Sigmoid colon (tissue), 7 donors: ENCODE results near the gene PGR. TPM values are rescaled to one million over a fixed set of nuclear protein-coding genes. Genes with fewer than 3 reads are reported as not detected.

ENCODE experiments used
- DNase-seq: peaks from one replicate; pipeline ENCODE4 v3.0.0-alpha.2; 2019
- H3K27ac ChIP-seq, 4 donors: fragments of 200-600 bp; sonication (generic); one replicate each; pipeline ENCODE4 v1.5.1; 2016 to 2019; ENCODE audit warnings: mild to moderate bottlenecking in 1 of 4
- H3K27me3 ChIP-seq, 3 donors: fragments of 200-600 bp; sonication (generic); one replicate each; pipeline ENCODE4 v1.5.1; 2019; ENCODE audit warnings: mild to moderate bottlenecking in 1 of 3
- H3K36me3 ChIP-seq, 4 donors: fragments of 200-600 bp; sonication (generic); one replicate each; pipeline ENCODE4 v1.5.1; 2016 to 2019
- H3K4me1 ChIP-seq, 4 donors: fragments of 200-600 bp; sonication (generic); one replicate each; pipeline ENCODE4 v1.5.1; 2017 to 2019
- H3K4me3 ChIP-seq, 4 donors: fragments of 200-600 bp; sonication (generic); one replicate each; pipeline ENCODE4 v1.5.1; 2017 to 2019; ENCODE audit warnings: mild to moderate bottlenecking in 2 of 4, moderate library complexity in 1 of 4
- H3K9me3 ChIP-seq, 4 donors: fragments of 200-600 bp in 3 of 4; sonication (generic) in 3 of 4; one replicate each; pipeline versions ENCODE4 v1.5.1 to v1.6.1; 2013 to 2019
- CTCF ChIP-seq, 4 experiments: fragments of 450-650 bp in 3 of 4; fragments of 200-600 bp in 1 of 4; IDR thresholded peaks; one replicate each; pipeline ENCODE4 v1.5.1; 2016 to 2019; ENCODE audit warnings: antibody characterized with exemption in 4 of 4, mild to moderate bottlenecking in 3 of 4, moderate library complexity in 2 of 4
- EP300 ChIP-seq, 4 donors: sonication (generic); formaldehyde crosslinking; IDR thresholded peaks; one replicate each; pipeline ENCODE4 v1.6.1; 2017; ENCODE audit warnings: antibody characterized with exemption in 4 of 4
- POLR2A ChIP-seq, 2 donors: fragments of 450-650 bp; IDR thresholded peaks; one replicate each; pipeline ENCODE4 v1.6.1; 2016; ENCODE audit warnings: antibody characterized with exemption in 2 of 2, mild to moderate bottlenecking in 2 of 2, moderate library complexity in 2 of 2
- POLR2AphosphoS5 ChIP-seq, 4 donors: sonication (generic); formaldehyde crosslinking; IDR thresholded peaks; one replicate each; pipeline ENCODE4 v1.6.1; 2017; ENCODE audit warnings: antibody characterized with exemption in 4 of 4
- WGBS, 2 donors: extraction: QIAGEN DNeasy Blood & Tissue Kit; methylation state at CpG; one replicate each; pipeline ENCODE4 v1.1.7; 2013; 5-methylcytosine and 5-hydroxymethylcytosine counted together
- intact Hi-C: fragments of 100-400 bp; cut with DNase I; formaldehyde crosslinking; loops from one replicate; pipeline ENCODE4 v1.15.1; 2023
- polyA plus RNA-seq, 3 donors: library from polyadenylated mRNA; stranded (reverse); fragments of 200-250 nt; gene quantifications; one replicate each; pipeline ENCODE4 v1.2.3, GENCODE V29; 2013
- total RNA-seq, 4 donors: library from RNA; depleted of rRNA; stranded (reverse); fragments of >200 nt; gene quantifications; one replicate each; pipeline ENCODE4 v1.1.0, GENCODE V29; 2016
- donor health status: healthy with polysubstance abuse.
- donor health status: Bipolar disorder and iron deficiency.
- donor health status: healthy.

Gene PGR
- total and polyA plus RNA-seq, 7 donors: under 0.01 to 12.2 (median 10.3) TPM

GRCh38 chr11:101046947-101047346 lies 82.7 kb downstream of the PGR start:
- Histone ChIP-seq H3K9me3 (no peaks in the 10 kb centered on the region), H3K27me3 (no peaks in the 10 kb centered on the region), H3K4me1 (no peaks in the 10 kb centered on the region), H3K4me3 (no peak overlapping the region), H3K36me3 (peaks cover 0 to 4% (median 0%) of the 10 kb centered on the region in 4 donors), H3K27ac (no peak overlapping the region)
- intact Hi-C loops: no loop called here
- no peak for DNase-seq
- 81 to 92% methylated on average over 2 of the region's 2 CpGs for WGBS, 2 donors
- TF ChIP-seq POLR2A (IDR thresholded peaks at IDR 0.05) (no peak), POLR2AphosphoS5 (IDR thresholded peaks at IDR 0.05) (no peak), EP300 (IDR thresholded peaks at IDR 0.05) (no peak), CTCF (IDR thresholded peaks at IDR 0.05) (no peak)

DNA sequence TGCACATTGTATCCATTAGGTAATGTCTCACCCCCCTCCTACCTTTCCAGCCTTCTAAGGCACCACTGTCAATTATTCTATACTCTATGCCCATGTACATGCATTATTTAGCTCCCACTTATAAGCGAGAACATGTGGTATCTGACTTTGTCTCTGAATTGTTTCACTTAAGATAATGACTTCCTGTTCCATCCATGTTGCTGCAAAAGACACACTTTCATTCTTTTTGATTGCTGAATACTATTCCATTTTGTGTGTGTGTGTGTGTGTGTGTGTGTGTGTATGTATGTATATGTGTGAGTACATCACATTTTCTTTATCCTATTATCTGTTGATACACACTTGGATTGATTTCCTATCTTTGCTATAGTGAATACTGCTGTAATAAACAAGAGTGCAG lies 84.2 kb downstream of the PGR start:
- Histone ChIP-seq H3K27ac (no peak overlapping the region), H3K4me3 (no peak overlapping the region), H3K4me1 (no peaks in the 10 kb centered on the region), H3K36me3 (peaks cover 0 to 4% (median 0%) of the 10 kb centered on the region in 4 donors), H3K9me3 (no peaks in the 10 kb centered on the region), H3K27me3 (no peaks in the 10 kb centered on the region)
- DNase-seq: no peak
- TF ChIP-seq CTCF (IDR thresholded peaks at IDR 0.05) (no peak), POLR2A (IDR thresholded peaks at IDR 0.05) (no peak), EP300 (IDR thresholded peaks at IDR 0.05) (no peak)
- intact Hi-C loops: no loop called here
- WGBS, 2 donors: 96 to 99% methylated on average over 1 of the region's 1 CpG

GRCh38 chr11:101043940-101044339 lies 85.7 kb downstream of the PGR start:
- H3K4me1 ChIP-seq: no peaks in the 10 kb centered on the region
- H3K27me3 ChIP-seq: no peaks in the 10 kb centered on the region
- H3K9me3 ChIP-seq: no peaks in the 10 kb centered on the region
- no peak for DNase-seq
- TF ChIP-seq POLR2A (IDR thresholded peaks at IDR 0.05) (no peak), CTCF (IDR thresholded peaks at IDR 0.05) (no peak), EP300 (IDR thresholded peaks at IDR 0.05) (no peak), POLR2AphosphoS5 (IDR thresholded peaks at IDR 0.05) (no peak)
- no peak overlapping the region for H3K4me3 ChIP-seq
- no peak overlapping the region for H3K27ac ChIP-seq
- peaks cover 0 to 7% (median 0%) of the 10 kb centered on the region in 4 donors for H3K36me3 ChIP-seq
- intact Hi-C loops: no loop called here
- WGBS, 2 donors: 96 to 97% methylated on average over 1 of the region's 1 CpG

- Histone ChIP-seq H3K36me3 (peaks cover 0 to 4% (median 0%) of the 10 kb centered on the region in 4 donors), H3K4me1 (peaks cover 0 to 3% (median 0%) of the 10 kb centered on the region in 4 donors), H3K27me3 (no peaks in the 10 kb centered on the region), H3K4me3 (no peak overlapping the region), H3K27ac (no peak overlapping the region), H3K9me3 (no peaks in the 10 kb centered on the region)
- intact Hi-C loops: no loop called here
- no peak for DNase-seq
- TF ChIP-seq POLR2AphosphoS5 (IDR thresholded peaks at IDR 0.05) (no peak), POLR2A (IDR thresholded peaks at IDR 0.05) (no peak), EP300 (IDR thresholded peaks at IDR 0.05) (no peak), CTCF (IDR thresholded peaks at IDR 0.05) (no peak)
- WGBS, 2 donors: 62 to 69% methylated on average over 1 of the region's 1 CpG
Measured at GRCh38 chr11:101035872-101036271, 93.7 kb downstream of the PGR start.

- Histone ChIP-seq H3K4me3 (no peak overlapping the region), H3K27ac (no peak overlapping the region), H3K4me1 (peaks cover 0 to 3% (median 0%) of the 10 kb centered on the region in 4 donors), H3K9me3 (no peaks in the 10 kb centered on the region), H3K27me3 (no peaks in the 10 kb centered on the region), H3K36me3 (no peaks in the 10 kb centered on the region)
- intact Hi-C loops: no loop called here
- DNase-seq: peak; percentile 70
- 73 to 74% methylated on average over 4 of the region's 4 CpGs for WGBS, 2 donors
- no peak for TF ChIP-seq POLR2A (IDR thresholded peaks at IDR 0.05)
- no peak for TF ChIP-seq EP300 (IDR thresholded peaks at IDR 0.05)
- TF ChIP-seq CTCF (IDR thresholded peaks at IDR 0.05): no peak
- no peak for TF ChIP-seq POLR2AphosphoS5 (IDR thresholded peaks at IDR 0.05)
Measured at GRCh38 chr11:101034076-101034475, 95.5 kb downstream of the PGR start.
